Uterus (tissue), 2 donors: ENCODE data around the gene KIAA0232.

Experiments
- POLR2A ChIP-seq, 2 donors: fragments of 450-650 bp; IDR thresholded peaks; one replicate each; pipeline ENCODE4 v1.6.1; 2016; ENCODE audit warnings: antibody characterized with exemption in 2 of 2, mild to moderate bottlenecking in 1 of 2, moderate library complexity in 1 of 2
- TF ChIP-seq, protein P1 (sequence below), 4 experiments: fragments of 200-600 bp in 2 of 4; fragments of 450-650 bp in 2 of 4; sonication (generic) in 2 of 4; IDR thresholded peaks; one replicate each; pipeline ENCODE4 v1.5.1; 2016 to 2019; ENCODE audit warnings: antibody characterized with exemption in 4 of 4, mild to moderate bottlenecking in 2 of 4, moderate library complexity in 1 of 4

GRCh38 chr4:6859543-6859942 lies 77.0 kb downstream of the KIAA0232 start:
- TF ChIP-seq, protein P1, sequence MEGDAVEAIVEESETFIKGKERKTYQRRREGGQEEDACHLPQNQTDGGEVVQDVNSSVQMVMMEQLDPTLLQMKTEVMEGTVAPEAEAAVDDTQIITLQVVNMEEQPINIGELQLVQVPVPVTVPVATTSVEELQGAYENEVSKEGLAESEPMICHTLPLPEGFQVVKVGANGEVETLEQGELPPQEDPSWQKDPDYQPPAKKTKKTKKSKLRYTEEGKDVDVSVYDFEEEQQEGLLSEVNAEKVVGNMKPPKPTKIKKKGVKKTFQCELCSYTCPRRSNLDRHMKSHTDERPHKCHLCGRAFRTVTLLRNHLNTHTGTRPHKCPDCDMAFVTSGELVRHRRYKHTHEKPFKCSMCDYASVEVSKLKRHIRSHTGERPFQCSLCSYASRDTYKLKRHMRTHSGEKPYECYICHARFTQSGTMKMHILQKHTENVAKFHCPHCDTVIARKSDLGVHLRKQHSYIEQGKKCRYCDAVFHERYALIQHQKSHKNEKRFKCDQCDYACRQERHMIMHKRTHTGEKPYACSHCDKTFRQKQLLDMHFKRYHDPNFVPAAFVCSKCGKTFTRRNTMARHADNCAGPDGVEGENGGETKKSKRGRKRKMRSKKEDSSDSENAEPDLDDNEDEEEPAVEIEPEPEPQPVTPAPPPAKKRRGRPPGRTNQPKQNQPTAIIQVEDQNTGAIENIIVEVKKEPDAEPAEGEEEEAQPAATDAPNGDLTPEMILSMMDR (IDR thresholded peaks at IDR 0.05), result no peak
- no peak for TF ChIP-seq POLR2A (IDR thresholded peaks at IDR 0.05)
